K562 (cell line): Measurements from ENCODE around the gene USH2A. TPM values are rescaled to one million over a fixed set of nuclear protein-coding genes. Genes with fewer than 3 reads are reported as not detected.

Source experiments
- ATAC-seq: fragments of 200-7000 bp; cut with Tn5 transposase; 3 replicates; pipeline ENCODE4 v1.9.1; 2020; ENCODE audit warnings: moderate library complexity
- BruUV-seq: library from RNA; stranded (reverse); fragments of 400-500 nt; replicated peaks from 2 replicates; lab custom pipeline; 2021; lab: Mats Ljungman, UMichigan
- CTCF ChIA-PET: fragments of 300-600 bp; formaldehyde crosslinking; extraction: SDS; loops from one replicate; lab custom pipeline; 2021; ENCODE audit warnings: low intra/inter-chr PET ratio; lab: Yijun Ruan, JAX
- POLR2A ChIA-PET: fragments of 300-600, 350-650 bp; sonication (Branson Sonifier 250); formaldehyde crosslinking; extraction: SDS; loops from one replicate; lab custom pipeline; 2021; ENCODE audit warnings: antibody characterized with exemption, inconsistent platforms; lab: Yijun Ruan, JAX
- DNase-seq, 4 experiments: peaks; one replicate each; pipeline versions ENCODE4 v3.0.0 to v3.0.0-alpha.2; 2011 to 2018; ENCODE audit warnings: low spot score in 3 of 4, mixed read lengths in 3 of 4; ENCODE audit errors: extremely low read depth in 1 of 4
- FAIRE-seq: peaks from 2 replicates; lab custom pipeline; 2011; peaks lifted over from hg19 to GRCh38; lab: Jason Lieb, UNC
- H2AFZ ChIP-seq: 2 replicates; pipeline ENCODE4 v1.6.0; 2011; ENCODE audit warnings: low read depth, low read length, control low read depth, inconsistent platforms
- H3K27ac ChIP-seq: fragments of 200-600 bp; 3 replicates; pipeline ENCODE4 v1.8.0; 2011; ENCODE audit warnings: low read depth, mild to moderate bottlenecking, control low read depth, inconsistent platforms, low read length, moderate library complexity, mixed read lengths; ENCODE audit errors: extremely low read depth
- H3K27me3 ChIP-seq, 2 experiments: fragments of 300-600 bp in 1 of 2; 2 replicates in 1 of 2; 3 replicates in 1 of 2; pipeline versions ENCODE4 v1.6.0 to v1.8.0; 2011; ENCODE audit warnings: inconsistent platforms in 2 of 2, low read length in 2 of 2, mild to moderate bottlenecking in 1 of 2, mixed read lengths in 1 of 2, moderate library complexity in 1 of 2; ENCODE audit not compliant: control insufficient read depth in 2 of 2, insufficient read depth in 2 of 2
- H3K36me3 ChIP-seq: fragments of 300-600 bp; 3 replicates; pipeline ENCODE4 v1.8.0; 2011; ENCODE audit warnings: mild to moderate bottlenecking, low read length, inconsistent platforms; ENCODE audit not compliant: control insufficient read depth, insufficient read depth
- H3K4me1 ChIP-seq, 2 experiments: fragments of 200-600 bp in 1 of 2; replicated peaks in 1 of 2; 2 replicates in 1 of 2; 3 replicates in 1 of 2; pipeline versions ENCODE4 v1.5.1 to v1.8.0; 2011; ENCODE audit warnings: inconsistent platforms in 2 of 2, low read length in 2 of 2, mild to moderate bottlenecking in 1 of 2, mixed read lengths in 1 of 2, moderate library complexity in 1 of 2; ENCODE audit not compliant: control insufficient read depth in 2 of 2, insufficient read depth in 2 of 2
- H3K4me2 ChIP-seq: 2 replicates; pipeline ENCODE4 v1.6.1; 2011; ENCODE audit warnings: low read length, control low read depth, inconsistent platforms, mixed read lengths; ENCODE audit not compliant: insufficient read depth
- H3K4me3 ChIP-seq: fragments of 200-600 bp; sonication (generic), shearing (Covaris generic); 2 replicates; pipeline ENCODE4 v1.5.1; 2016; ENCODE audit warnings: control low read depth, inconsistent platforms
- H3K79me2 ChIP-seq: fragments of 200-600 bp; 3 replicates; pipeline ENCODE4 v1.8.0; 2011; ENCODE audit warnings: low read length, inconsistent platforms; ENCODE audit not compliant: control insufficient read depth, insufficient read depth
- H3K9ac ChIP-seq, 2 experiments: 2 replicates each; pipeline versions ENCODE4 v1.6.0 to v1.6.1; 2011; ENCODE audit warnings: low read depth in 2 of 2, low read length in 2 of 2, control low read depth in 1 of 2, inconsistent platforms in 1 of 2, mild to moderate bottlenecking in 1 of 2, mixed read lengths in 1 of 2; ENCODE audit not compliant: insufficient read depth in 1 of 2
- H3K9me1 ChIP-seq: one replicate; pipeline ENCODE4 v1.6.0; 2011; ENCODE audit warnings: inconsistent platforms, mild to moderate bottlenecking, low read length, moderate library complexity; ENCODE audit not compliant: control insufficient read depth, insufficient read depth
- H3K9me3 ChIP-seq: replicated peaks from 2 replicates; pipeline ENCODE4 v1.5.1; 2011; ENCODE audit warnings: low read depth, low read length, inconsistent platforms; ENCODE audit not compliant: control insufficient read depth, insufficient read depth
- H4K20me1 ChIP-seq: replicated peaks from 2 replicates; pipeline ENCODE4 v1.6.1; 2011; ENCODE audit warnings: low read length, inconsistent platforms, mixed read lengths; ENCODE audit not compliant: control insufficient read depth, insufficient read depth
- ATF6 ChIP-seq: sonication (generic); formaldehyde crosslinking; IDR thresholded peaks from 2 replicates; pipeline ENCODE4 v1.4.0; 2020; ENCODE audit warnings: mild to moderate bottlenecking, missing genetic modification reagents
- CREM ChIP-seq: IDR thresholded peaks from 2 replicates; pipeline ENCODE4 v1.6.1; 2014; ENCODE audit warnings: antibody characterized with exemption, low read depth
- EP300 ChIP-seq: IDR thresholded peaks from 2 replicates; pipeline ENCODE4 v1.6.1; 2012; ENCODE audit warnings: low read length, improper control_type of control experiment
- HSF4 ChIP-seq: fragments of 250-450 bp; sonication (Bioruptor Pico); IDR thresholded peaks from 2 replicates; pipeline ENCODE4 v2.1.2; 2022; ENCODE audit warnings: mild to moderate bottlenecking, moderate library complexity, borderline replicate concordance
- KDM2B ChIP-seq: fragments of 250-450 bp; sonication (Bioruptor Pico); IDR thresholded peaks from 2 replicates; pipeline ENCODE4 v1.8.0; 2021; ENCODE audit warnings: mild to moderate bottlenecking, moderate library complexity
- LARP7 ChIP-seq: fragments of 450-650 bp; IDR thresholded peaks from 2 replicates; pipeline ENCODE4 v1.6.1; 2016
- MCM5 ChIP-seq: fragments of 450-650 bp; IDR thresholded peaks from 2 replicates; pipeline ENCODE4 v1.6.1; 2016; ENCODE audit warnings: low read depth
- MCM7 ChIP-seq, 2 experiments: fragments of 450-650 bp; IDR thresholded peaks; 2 replicates each; pipeline ENCODE4 v1.6.1; 2016 to 2018
- NONO ChIP-seq, 2 experiments: fragments of 200-400 bp in 1 of 2; fragments of 450-650 bp in 1 of 2; formaldehyde crosslinking in 1 of 2; IDR thresholded peaks; 2 replicates each; pipeline ENCODE4 v1.6.1; 2017; ENCODE audit warnings: low read depth in 2 of 2, mild to moderate bottlenecking in 2 of 2, moderate library complexity in 2 of 2, low read length in 1 of 2
- PCBP1 ChIP-seq: fragments of 200-400 bp; formaldehyde crosslinking; IDR thresholded peaks from 2 replicates; pipeline ENCODE4 v1.6.1; 2018; ENCODE audit warnings: mild to moderate bottlenecking, low read depth, low read length; ENCODE audit not compliant: poor library complexity, severe bottlenecking
- RBM25 ChIP-seq: fragments of 200-400 bp; formaldehyde crosslinking; IDR thresholded peaks from 2 replicates; pipeline ENCODE4 v1.6.1; 2018; ENCODE audit warnings: low read length, low read depth, moderate library complexity; ENCODE audit not compliant: severe bottlenecking
- SRSF7 ChIP-seq: fragments of 200-400 bp; formaldehyde crosslinking; optimal IDR thresholded peaks from 2 replicates; pipeline ENCODE3; 2017; ENCODE audit warnings: mild to moderate bottlenecking, low read depth, low read length
- ZBTB1 ChIP-seq: sonication (generic); formaldehyde crosslinking; IDR thresholded peaks from 2 replicates; pipeline ENCODE4 v1.8.1; 2023; ENCODE audit warnings: missing genetic modification reagents, low read depth, mild to moderate bottlenecking, borderline replicate concordance
- WGBS: fragments of 100-300 bp; shearing (Covaris generic); methylation state at CpG from one replicate; pipeline ENCODE4 v1.1.6; 2016; ENCODE audit warnings: low coverage, mixed read lengths; ENCODE audit not compliant: insufficient coverage; ENCODE audit errors: missing lambda C conversion rate; 5-methylcytosine and 5-hydroxymethylcytosine counted together
- in situ Hi-C: fragments of 300-500 bp; cut with MboI; formaldehyde crosslinking; loops from 4 replicates; pipeline ENCODE4 v1.15.0; 2018; ENCODE audit warnings: inconsistent platforms, mixed read lengths
- intact Hi-C: fragments of 100-400 bp; cut with micrococcal nuclease; formaldehyde crosslinking; loops from 2 replicates; pipeline ENCODE4 v1.14.2; 2022
- polyA plus RNA-seq, 8 experiments: library from polyadenylated mRNA; depleted of rRNA in 4 of 8; stranded (reverse) in 5 of 8; unstranded in 3 of 8; fragments of >200 nt; fragmentation: Nextera tagmentation in 2 of 8; fragmentation: Illumina TruSeq in 1 of 8; extraction: Ambion mirVana in 2 of 8; extraction: Trizol in 1 of 8; gene quantifications; 2 replicates each; pipeline versions ENCODE4 v1.2.1 to v1.2.3, GENCODE V29; 2011 to 2014; ENCODE audit warnings: inconsistent platforms in 1 of 8, missing spikeins in 1 of 8
- total RNA-seq, 7 experiments: library from RNA; depleted of rRNA in 6 of 7; stranded (reverse); fragments of >200 nt in 6 of 7; fragmentation: Illumina TruSeq in 2 of 7; extraction: Trizol in 2 of 7; gene quantifications; 2 replicates each; pipeline versions ENCODE4 v1.2.1 to v1.2.3, GENCODE V29; 2011 to 2021; ENCODE audit warnings: low replicate concordance in 1 of 7
- TF ChIP-seq, protein P1 (sequence below): fragments of 250-450 bp; sonication (Bioruptor Pico); IDR thresholded peaks from 2 replicates; pipeline ENCODE4 v1.9.0; 2021; ENCODE audit warnings: mild to moderate bottlenecking, inconsistent platforms

Gene USH2A
- total and polyA plus RNA-seq, 9 of the 15 experiments (the other 6 are each of a cell fraction or from before 2014, with no cell fraction given): under 0.01 TPM; not detected in 7

GRCh38 chr1:215625949-215626348 lies 797.3 kb downstream of the USH2A start:
- H3K4me1 ChIP-seq: no peaks in the 10 kb centered on the region
- H3K27ac ChIP-seq: no peak overlapping the region
- H3K9ac ChIP-seq: no peak overlapping the region
- H2AFZ ChIP-seq: no peak overlapping the region
- TF ChIP-seq RBM25 (peak; percentile 78), HSF4 (CRISPR knock-in tag) (no peak)
- TF ChIP-seq, all 486 proteins: peak for 1
- in situ Hi-C loops (no loop called here), intact Hi-C loops (no loop called here)
- Histone ChIP-seq H3K9me1 (no peaks in the 10 kb centered on the region), H4K20me1 (no peaks in the 10 kb centered on the region), H3K4me2 (no peak overlapping the region), H3K79me2 (no peaks in the 10 kb centered on the region), H3K27me3 (peaks cover 9 to 14% of the 10 kb centered on the region in 2 experiments; a peak in 4 of 5 replicates), H3K36me3 (peaks cover under 1% of the 10 kb centered on the region; the same call in 1 of the 3 replicates), H3K9me3 (no peaks in the 10 kb centered on the region), H3K4me3 (no peak overlapping the region)
- DNase-seq (no peak), FAIRE-seq (no peak), ATAC-seq (no peak)
- CTCF ChIA-PET: no interaction called here
- POLR2A ChIA-PET: interaction anchor here (0.7 kb wide), 1 partner anchor 19 kb away, joined by 3 read pairs; no protein-coding TSS in a partner anchor
- no TSS peak for BruUV-seq

DNA sequence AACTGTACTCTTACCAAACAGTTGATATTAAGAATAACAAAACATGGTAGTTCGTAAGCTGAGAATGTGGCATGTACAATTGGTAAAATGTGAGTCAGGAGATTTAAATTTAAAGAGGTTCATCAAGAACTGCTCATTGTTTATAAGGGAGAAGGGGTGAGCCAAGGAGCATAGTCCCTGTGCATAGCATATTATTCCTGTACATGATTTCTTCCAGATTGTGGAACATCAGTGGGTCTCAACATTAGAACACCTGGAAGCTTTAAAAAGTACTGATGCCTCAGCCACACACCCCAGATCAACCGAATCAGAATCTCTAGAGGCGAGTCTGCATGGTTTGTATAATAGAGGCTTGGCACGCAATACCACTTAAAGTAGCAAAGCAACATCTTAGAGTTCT lies 800.1 kb downstream of the USH2A start:
- Histone ChIP-seq H4K20me1 (no peaks in the 10 kb centered on the region), H3K27ac (no peak overlapping the region), H3K36me3 (peaks cover 24% of the 10 kb centered on the region), H3K9ac (no peak overlapping the region), H3K9me3 (no peaks in the 10 kb centered on the region), H3K4me1 (no peaks in the 10 kb centered on the region), H3K9me1 (no peaks in the 10 kb centered on the region), H3K4me2 (no peak overlapping the region), H2AFZ (no peak overlapping the region), H3K79me2 (no peaks in the 10 kb centered on the region), H3K4me3 (no peak overlapping the region), H3K27me3 (no peaks in the 10 kb centered on the region)
- WGBS: 88% methylated on average over 4 of the region's 4 CpGs
- FAIRE-seq: no peak
- POLR2A ChIA-PET: no interaction called here
- intact Hi-C loops: no loop called here
- CTCF ChIA-PET: no interaction called here
- BruUV-seq: no TSS peak
- no peak for ATAC-seq
- DNase-seq: no peak
- in situ Hi-C loops: no loop called here
- no peak for TF ChIP-seq CREM
- TF ChIP-seq, protein P1, sequence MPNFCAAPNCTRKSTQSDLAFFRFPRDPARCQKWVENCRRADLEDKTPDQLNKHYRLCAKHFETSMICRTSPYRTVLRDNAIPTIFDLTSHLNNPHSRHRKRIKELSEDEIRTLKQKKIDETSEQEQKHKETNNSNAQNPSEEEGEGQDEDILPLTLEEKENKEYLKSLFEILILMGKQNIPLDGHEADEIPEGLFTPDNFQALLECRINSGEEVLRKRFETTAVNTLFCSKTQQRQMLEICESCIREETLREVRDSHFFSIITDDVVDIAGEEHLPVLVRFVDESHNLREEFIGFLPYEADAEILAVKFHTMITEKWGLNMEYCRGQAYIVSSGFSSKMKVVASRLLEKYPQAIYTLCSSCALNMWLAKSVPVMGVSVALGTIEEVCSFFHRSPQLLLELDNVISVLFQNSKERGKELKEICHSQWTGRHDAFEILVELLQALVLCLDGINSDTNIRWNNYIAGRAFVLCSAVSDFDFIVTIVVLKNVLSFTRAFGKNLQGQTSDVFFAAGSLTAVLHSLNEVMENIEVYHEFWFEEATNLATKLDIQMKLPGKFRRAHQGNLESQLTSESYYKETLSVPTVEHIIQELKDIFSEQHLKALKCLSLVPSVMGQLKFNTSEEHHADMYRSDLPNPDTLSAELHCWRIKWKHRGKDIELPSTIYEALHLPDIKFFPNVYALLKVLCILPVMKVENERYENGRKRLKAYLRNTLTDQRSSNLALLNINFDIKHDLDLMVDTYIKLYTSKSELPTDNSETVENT (CRISPR knock-in tag): no peak
- TF ChIP-seq KDM2B (CRISPR knock-in tag): no peak
- TF ChIP-seq EP300: no peak
- TF ChIP-seq LARP7: no peak
- no peak for TF ChIP-seq MCM7 (IDR thresholded peaks at IDR 0.05)
- TF ChIP-seq ATF6: no peak
- no peak for TF ChIP-seq SRSF7
- no peak for TF ChIP-seq NONO (IDR thresholded peaks at IDR 0.05; ENCODE audit: low read depth in 2 of 2, low read length in 1 of 2)
- no peak for TF ChIP-seq ZBTB1 (CRISPR knock-in tag)
- no peak for TF ChIP-seq PCBP1
- no peak for TF ChIP-seq MCM5
